Stomach (tissue), 9 donors: Measurements from ENCODE around the gene PDXK. TPM values are rescaled to one million over a fixed set of nuclear protein-coding genes. Genes with fewer than 3 reads are reported as not detected.

Experiments used
- DNase-seq, 2 donors: peaks; one replicate each; pipeline versions ENCODE4 v3.0.0 to v3.0.0-alpha.2; 2013 to 2019
- H3K27ac ChIP-seq, 5 donors: fragments of 200-600 bp in 4 of 5; sonication (generic) in 4 of 5; one replicate each; pipeline ENCODE4 v1.5.1; 2013 to 2019; ENCODE audit warnings: mild to moderate bottlenecking in 1 of 5, moderate library complexity in 1 of 5
- H3K27me3 ChIP-seq, 3 donors: fragments of 200-600 bp; sonication (generic); one replicate each; pipeline ENCODE4 v1.5.1; 2017 to 2019; ENCODE audit warnings: mixed run types in 1 of 3
- H3K36me3 ChIP-seq, 4 donors: fragments of 200-600 bp; sonication (generic); 1 replicate in 3 of 4; 2 replicates in 1 of 4; pipeline ENCODE4 v1.5.1; 2016 to 2019
- H3K4me1 ChIP-seq, 4 donors: fragments of 200-600 bp; sonication (generic); one replicate each; pipeline ENCODE4 v1.5.1; 2016 to 2019
- H3K4me3 ChIP-seq, 4 donors: fragments of 200-600 bp; sonication (generic) in 3 of 4; one replicate each; pipeline ENCODE4 v1.5.1; 2016 to 2019; ENCODE audit warnings: mild to moderate bottlenecking in 1 of 4
- H3K9me3 ChIP-seq, 4 donors: fragments of 200-600 bp; sonication (generic); one replicate each; pipeline ENCODE4 v1.5.1; 2016 to 2019
- EP300 ChIP-seq: sonication (generic); formaldehyde crosslinking; IDR thresholded peaks from one replicate; pipeline ENCODE4 v1.6.1; 2017; ENCODE audit warnings: antibody characterized with exemption
- POLR2A ChIP-seq, 4 donors: fragments of 450-650 bp; IDR thresholded peaks; one replicate each; pipeline ENCODE4 v1.6.1; 2016; ENCODE audit warnings: antibody characterized with exemption in 4 of 4, control low read depth in 2 of 4, mild to moderate bottlenecking in 1 of 4, moderate library complexity in 1 of 4
- POLR2AphosphoS5 ChIP-seq, 3 donors: sonication (generic); formaldehyde crosslinking; IDR thresholded peaks; one replicate each; pipeline ENCODE4 v1.6.1; 2016; ENCODE audit warnings: antibody characterized with exemption in 3 of 3
- WGBS, 5 donors: extraction: QIAGEN DNeasy Blood & Tissue Kit in 3 of 5; methylation state at CpG; one replicate each; pipeline versions ENCODE4 v1.1.5 to v1.1.7; 2013 to 2018; 5-methylcytosine and 5-hydroxymethylcytosine counted together
- intact Hi-C: fragments of 100-400 bp; cut with DNase I; formaldehyde crosslinking; loops from one replicate; pipeline ENCODE4 v1.15.1; 2023; ENCODE audit warnings: low total_unique reads
- polyA plus RNA-seq, 3 donors: library from polyadenylated mRNA; stranded (reverse); fragments of 200-250 nt; gene quantifications; one replicate each; pipeline ENCODE4 v1.2.3, GENCODE V29; 2013
- total RNA-seq, 5 donors: library from RNA; depleted of rRNA; stranded (reverse); fragments of >200 nt; gene quantifications; one replicate each; pipeline versions ENCODE4 v1.1.0 to v1.2.3, GENCODE V29; 2014 to 2016
- TF ChIP-seq, protein P1 (sequence below), 7 experiments: fragments of 450-650 bp in 4 of 7; fragments of 200-600 bp in 3 of 7; sonication (generic) in 3 of 7; IDR thresholded peaks; one replicate each; pipeline ENCODE4 v1.5.1; 2016 to 2019; ENCODE audit warnings: antibody characterized with exemption in 7 of 7, control low read depth in 2 of 7, mild to moderate bottlenecking in 1 of 7
- donor health status: healthy with polysubstance abuse.
- donor health status: Bipolar disorder and iron deficiency.
- donor health status: healthy.

PDXK gene
- total and polyA plus RNA-seq, 8 donors, result 36.7 to 139 (median 52.3) TPM

DNA sequence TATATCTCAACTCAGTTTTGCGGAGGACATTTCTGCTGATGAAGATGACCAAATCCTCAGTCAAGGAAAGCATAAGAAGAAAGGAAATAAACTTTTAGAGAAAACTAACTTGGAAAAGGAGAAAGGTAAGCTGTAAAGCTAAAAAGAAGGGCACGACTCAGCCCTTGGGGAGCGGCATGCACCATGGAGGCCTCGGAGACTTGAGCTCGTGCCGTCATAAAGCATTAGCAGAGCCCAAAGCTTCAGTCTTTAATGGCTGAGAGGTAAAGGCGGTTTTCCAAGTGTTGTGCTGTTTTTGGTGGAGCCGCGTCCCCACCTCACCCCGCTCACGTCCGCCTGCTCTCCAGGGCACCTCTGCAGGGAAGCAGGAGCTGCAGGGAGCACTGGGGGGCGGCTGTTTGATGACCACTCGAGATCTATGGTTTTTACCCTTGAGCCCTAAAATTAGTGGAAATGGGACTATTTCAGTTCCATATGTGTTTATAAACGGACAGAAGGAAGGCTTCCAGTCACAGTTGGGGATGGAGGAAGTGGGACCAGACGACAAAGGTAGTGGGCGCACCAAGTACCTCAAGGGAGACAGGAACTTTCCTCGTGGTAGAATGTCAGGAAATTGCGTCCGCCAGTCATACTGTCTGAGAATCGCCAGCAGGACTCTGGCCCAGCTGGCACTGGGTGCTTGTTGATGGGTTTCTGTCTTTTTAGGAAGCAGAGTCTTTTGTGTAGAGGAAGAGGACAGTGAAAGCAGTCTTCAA, 31.9 kb upstream of the PDXK start:
- Histone ChIP-seq H3K9me3 (no peaks in the 10 kb centered on the region), H3K36me3 (peaks cover 82 to 100% (median 100%) of the 10 kb centered on the region in 4 donors), H3K4me1 (no peaks in the 10 kb centered on the region), H3K27me3 (no peaks in the 10 kb centered on the region), H3K27ac (peak overlapping the region in 1 of 5 donors; percentile 2), H3K4me3 (no peak overlapping the region)
- no peak for TF ChIP-seq POLR2AphosphoS5 (IDR thresholded peaks at IDR 0.05)
- no peak for TF ChIP-seq POLR2A (IDR thresholded peaks at IDR 0.05)
- TF ChIP-seq, protein P1, sequence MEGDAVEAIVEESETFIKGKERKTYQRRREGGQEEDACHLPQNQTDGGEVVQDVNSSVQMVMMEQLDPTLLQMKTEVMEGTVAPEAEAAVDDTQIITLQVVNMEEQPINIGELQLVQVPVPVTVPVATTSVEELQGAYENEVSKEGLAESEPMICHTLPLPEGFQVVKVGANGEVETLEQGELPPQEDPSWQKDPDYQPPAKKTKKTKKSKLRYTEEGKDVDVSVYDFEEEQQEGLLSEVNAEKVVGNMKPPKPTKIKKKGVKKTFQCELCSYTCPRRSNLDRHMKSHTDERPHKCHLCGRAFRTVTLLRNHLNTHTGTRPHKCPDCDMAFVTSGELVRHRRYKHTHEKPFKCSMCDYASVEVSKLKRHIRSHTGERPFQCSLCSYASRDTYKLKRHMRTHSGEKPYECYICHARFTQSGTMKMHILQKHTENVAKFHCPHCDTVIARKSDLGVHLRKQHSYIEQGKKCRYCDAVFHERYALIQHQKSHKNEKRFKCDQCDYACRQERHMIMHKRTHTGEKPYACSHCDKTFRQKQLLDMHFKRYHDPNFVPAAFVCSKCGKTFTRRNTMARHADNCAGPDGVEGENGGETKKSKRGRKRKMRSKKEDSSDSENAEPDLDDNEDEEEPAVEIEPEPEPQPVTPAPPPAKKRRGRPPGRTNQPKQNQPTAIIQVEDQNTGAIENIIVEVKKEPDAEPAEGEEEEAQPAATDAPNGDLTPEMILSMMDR (IDR thresholded peaks at IDR 0.05), result no peak
- no peak for TF ChIP-seq EP300
- intact Hi-C loops, result no loop called here
- DNase-seq, result no peak
- 86 to 91% (median 90%) methylated on average over 21 of the region's 21 CpGs for WGBS, 5 donors

DNA sequence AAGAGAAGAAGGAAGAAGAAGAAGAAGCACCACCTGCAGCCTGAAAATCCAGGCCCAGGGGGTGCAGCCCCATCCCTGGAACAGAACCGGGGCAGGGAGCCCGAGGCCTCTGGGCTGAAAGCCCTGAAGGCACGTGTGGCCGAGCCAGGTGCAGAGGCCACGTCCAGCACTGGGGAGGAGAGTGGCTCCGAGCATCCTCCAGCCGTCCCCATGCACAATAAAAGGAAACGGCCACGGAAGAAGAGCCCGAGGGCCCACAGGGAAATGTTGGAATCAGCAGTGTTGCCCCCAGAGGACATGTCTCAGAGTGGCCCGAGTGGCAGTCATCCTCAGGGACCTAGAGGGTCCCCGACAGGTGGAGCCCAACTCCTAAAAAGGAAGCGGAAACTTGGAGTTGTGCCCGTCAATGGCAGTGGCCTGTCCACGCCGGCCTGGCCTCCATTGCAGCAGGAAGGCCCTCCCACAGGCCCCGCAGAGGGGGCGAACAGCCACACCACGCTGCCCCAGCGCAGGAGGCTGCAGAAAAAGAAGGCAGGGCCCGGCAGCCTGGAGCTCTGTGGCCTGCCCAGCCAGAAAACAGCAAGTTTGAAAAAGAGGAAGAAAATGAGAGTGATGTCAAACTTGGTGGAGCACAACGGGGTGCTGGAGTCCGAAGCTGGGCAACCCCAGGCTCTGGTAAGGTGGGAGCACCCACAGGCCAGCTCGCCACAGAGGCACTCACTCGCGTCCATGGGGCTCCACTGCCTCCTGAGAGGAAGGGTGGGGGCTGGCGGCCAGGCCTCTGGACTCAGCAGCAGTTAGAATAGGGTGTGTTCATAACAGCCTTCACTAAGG, 31.1 kb upstream of the PDXK start:
- TF ChIP-seq EP300 (no peak), POLR2AphosphoS5 (IDR thresholded peaks at IDR 0.05) (no peak), POLR2A (IDR thresholded peaks at IDR 0.05) (no peak)
- TF ChIP-seq, protein P1 (IDR thresholded peaks at IDR 0.05), result no peak
- Histone ChIP-seq H3K9me3 (no peaks in the 10 kb centered on the region), H3K4me1 (no peaks in the 10 kb centered on the region), H3K4me3 (no peak overlapping the region), H3K36me3 (peaks cover 79 to 100% (median 100%) of the 10 kb centered on the region in 4 donors), H3K27ac (peak overlapping the region in 1 of 5 donors; percentile 2), H3K27me3 (no peaks in the 10 kb centered on the region)
- WGBS, 5 donors, result 80 to 89% (median 85%) methylated on average over 18 to 27 of the region's 27 CpGs
- no peak for DNase-seq
- intact Hi-C loops, result no loop called here

DNA sequence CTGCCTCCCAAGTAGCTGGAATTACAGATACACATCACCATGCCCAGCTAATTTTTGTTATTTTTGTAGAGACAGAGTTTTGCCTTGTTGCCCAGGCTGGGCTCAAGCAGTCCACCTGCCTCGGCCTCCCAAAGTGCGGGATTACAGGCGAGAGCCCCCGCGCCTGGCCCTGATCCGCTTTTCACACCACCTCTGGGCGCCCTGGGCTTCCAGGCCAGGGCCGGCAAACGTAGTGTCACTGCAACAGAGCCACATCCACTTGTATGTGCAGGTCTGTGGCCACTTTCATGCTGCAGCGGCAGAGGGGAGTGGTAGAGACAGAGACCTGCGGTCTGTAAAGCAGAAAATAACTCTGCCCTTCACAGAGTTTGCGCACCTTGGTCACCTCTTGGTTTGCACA, 30.0 kb upstream of the PDXK start:
- DNase-seq, result no peak
- 87 to 98% (median 95%) methylated on average over 6 to 12 of the region's 12 CpGs for WGBS, 5 donors
- no peaks in the 10 kb centered on the region for H3K27me3 ChIP-seq
- no peak overlapping the region for H3K4me3 ChIP-seq
- H3K36me3 ChIP-seq, result peaks cover 88 to 100% (median 100%) of the 10 kb centered on the region in 4 donors
- no peaks in the 10 kb centered on the region for H3K9me3 ChIP-seq
- no peak for TF ChIP-seq EP300
- no peak for TF ChIP-seq POLR2AphosphoS5 (IDR thresholded peaks at IDR 0.05)
- TF ChIP-seq, protein P1 (IDR thresholded peaks at IDR 0.05), result no peak
- no peak for TF ChIP-seq POLR2A (IDR thresholded peaks at IDR 0.05)
- H3K27ac ChIP-seq, result no peak overlapping the region
- intact Hi-C loops, result no loop called here
- H3K4me1 ChIP-seq, result no peaks in the 10 kb centered on the region

DNA sequence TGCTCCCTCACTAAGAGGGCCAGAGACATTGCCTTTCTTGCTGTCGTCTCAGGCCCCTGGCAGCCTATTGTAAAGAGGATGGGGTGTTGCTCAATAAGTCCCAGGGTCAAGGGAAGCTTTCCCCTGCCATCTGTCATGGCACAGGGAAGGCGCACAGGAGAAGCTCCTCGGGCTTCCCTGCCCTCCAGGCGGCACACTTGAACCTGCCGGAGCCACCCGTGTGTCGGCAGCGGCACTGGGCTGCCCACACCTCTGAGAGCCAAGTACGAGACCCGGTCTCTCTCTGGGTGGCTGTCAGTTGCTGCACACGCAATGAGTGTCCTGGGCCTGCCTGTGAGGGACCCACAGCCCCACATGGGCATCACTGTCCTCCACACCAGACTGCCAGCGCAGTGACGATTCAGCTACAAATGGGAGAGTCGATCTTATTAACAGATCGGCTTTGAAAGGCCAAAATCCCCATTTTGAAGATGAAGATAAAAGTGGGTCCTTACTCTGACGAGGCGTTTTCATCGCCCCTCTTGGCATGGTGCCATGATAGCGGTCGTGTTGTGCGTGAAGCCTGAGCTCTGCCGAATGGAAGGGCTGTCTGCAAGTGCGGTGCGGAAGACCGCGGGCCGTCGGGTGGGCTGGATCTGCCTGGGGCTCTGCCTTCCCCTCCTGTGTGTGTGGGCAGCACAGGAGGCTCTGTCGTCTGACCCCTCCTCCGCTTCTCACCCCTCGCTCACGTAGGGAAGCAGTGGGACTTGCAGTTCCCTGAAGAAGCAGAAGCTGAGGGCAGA, 29.2 kb upstream of the PDXK start:
- no peak overlapping the region for H3K4me3 ChIP-seq
- H3K9me3 ChIP-seq, result no peaks in the 10 kb centered on the region
- no peaks in the 10 kb centered on the region for H3K4me1 ChIP-seq
- DNase-seq, result no peak
- TF ChIP-seq POLR2A (IDR thresholded peaks at IDR 0.05), result no peak
- no peak for TF ChIP-seq POLR2AphosphoS5 (IDR thresholded peaks at IDR 0.05)
- TF ChIP-seq, protein P1 (IDR thresholded peaks at IDR 0.05), result no peak
- TF ChIP-seq EP300, result no peak
- 93 to 96% (median 95%) methylated on average over 32 of the region's 32 CpGs for WGBS, 5 donors
- no peaks in the 10 kb centered on the region for H3K27me3 ChIP-seq
- H3K27ac ChIP-seq, result no peak overlapping the region
- peaks cover 91 to 100% (median 100%) of the 10 kb centered on the region in 4 donors for H3K36me3 ChIP-seq
- intact Hi-C loops, result loop anchor here (10.0 kb wide), 1 partner anchor 65 kb away; no protein-coding TSS in a partner anchor
